ENCODE measurements around the gene STXBP6. TPM values are rescaled to one million over a fixed set of nuclear protein-coding genes. Genes with fewer than 3 reads are reported as not detected.

The STXBP6 gene
- total and polyA plus RNA-seq, 4 donors: 0.05 to 10.5 (median 2.3) TPM

DNA sequence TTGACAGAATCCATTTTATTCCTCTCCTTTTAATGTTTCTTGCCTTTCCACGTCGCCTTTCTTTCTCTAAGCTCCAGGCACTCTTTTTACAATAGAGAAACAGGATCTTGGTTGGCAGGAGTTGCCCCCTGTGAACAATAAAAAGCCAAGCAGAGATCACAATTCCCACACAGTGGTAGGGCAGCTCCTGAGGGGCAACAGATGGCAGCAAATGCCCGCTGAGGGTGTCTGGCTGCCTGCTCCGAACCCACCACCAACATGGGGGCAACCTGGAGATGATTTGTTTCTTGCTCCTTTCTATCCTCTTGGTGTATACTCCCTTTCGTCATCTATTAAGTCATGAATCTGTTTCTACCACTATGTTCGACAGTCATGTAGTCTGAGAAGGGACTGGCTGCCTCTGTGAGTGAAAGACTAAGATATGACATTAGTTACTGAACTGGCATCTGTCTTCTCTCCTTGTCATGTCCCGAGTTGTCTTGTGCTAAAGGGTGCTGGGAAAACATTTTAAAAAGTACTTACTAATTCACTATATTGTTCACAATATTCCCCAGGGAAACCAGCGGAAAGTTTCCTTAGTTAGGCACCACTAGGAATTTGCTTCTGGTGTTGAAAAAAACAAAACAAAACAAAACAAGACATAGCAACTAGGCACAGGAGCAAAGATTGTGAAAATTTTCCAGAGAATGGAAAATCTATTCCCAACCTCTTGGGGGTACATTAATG lies 170.1 kb downstream of the STXBP6 start:
- Histone ChIP-seq H3K36me3 (ENCODE audit: control insufficient read depth in 1 of 2, insufficient read depth in 2 of 2, low read length in 1 of 2) (no peaks in the 10 kb centered on the region), H3K27me3 (ENCODE audit: control insufficient read depth in 1 of 2, insufficient read depth in 2 of 2, low read length in 1 of 2) (no peaks in the 10 kb centered on the region), H3K4me3 (ENCODE audit: low read length in 2 of 2) (no peak overlapping the region), H3K27ac (ENCODE audit: low read depth in 1 of 2, low read length in 2 of 2) (no peak overlapping the region), H3K9me3 (ENCODE audit: control insufficient read depth, low read length) (no peaks in the 10 kb centered on the region), H3K4me1 (ENCODE audit: control insufficient read depth in 1 of 2, insufficient read depth in 2 of 2, low read length in 2 of 2) (no peaks in the 10 kb centered on the region)
- no peak for DNase-seq
- intact Hi-C loops (cut with DNase I): no loop called here
- 71 to 80% methylated on average over 8 of the region's 8 CpGs for WGBS, 2 donors
- ATAC-seq (ENCODE audit: low FRiP score): no peak

DNA sequence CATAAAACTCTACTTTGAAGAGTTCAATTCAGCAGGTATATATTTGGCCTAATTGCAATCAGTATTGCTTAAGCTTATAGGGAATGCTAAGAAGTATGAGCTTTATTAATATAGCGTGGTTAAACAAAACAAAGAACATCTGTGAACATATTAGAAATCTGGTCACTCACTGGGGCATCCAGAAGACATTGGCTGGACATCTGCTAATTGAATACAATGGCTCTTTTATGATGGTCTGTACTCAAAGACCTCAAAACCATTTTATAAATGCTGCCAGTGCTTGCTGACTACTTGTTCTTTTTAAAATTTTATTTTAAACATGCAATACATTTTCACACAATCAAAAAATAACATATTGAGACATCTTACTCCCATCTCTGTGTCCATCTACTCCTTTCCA lies 173.0 kb downstream of the STXBP6 start:
- ATAC-seq (ENCODE audit: low FRiP score) (no peak), DNase-seq (no peak)
- no peaks in the 10 kb centered on the region for H3K4me1 ChIP-seq (ENCODE audit: control insufficient read depth in 1 of 2, insufficient read depth in 2 of 2, low read length in 2 of 2)
- H3K4me3 ChIP-seq (ENCODE audit: low read length in 2 of 2): no peak overlapping the region
- no peak overlapping the region for H3K27ac ChIP-seq (ENCODE audit: low read depth in 1 of 2, low read length in 2 of 2)
- H3K27me3 ChIP-seq (ENCODE audit: control insufficient read depth in 1 of 2, insufficient read depth in 2 of 2, low read length in 1 of 2): no peaks in the 10 kb centered on the region
- H3K36me3 ChIP-seq (ENCODE audit: control insufficient read depth in 1 of 2, insufficient read depth in 2 of 2, low read length in 1 of 2): no peaks in the 10 kb centered on the region
- H3K9me3 ChIP-seq (ENCODE audit: control insufficient read depth, low read length): no peaks in the 10 kb centered on the region
- WGBS, 2 donors: 48 to 75% methylated on average over 1 of the region's 1 CpG
- intact Hi-C loops (cut with DNase I): no loop called here

DNA sequence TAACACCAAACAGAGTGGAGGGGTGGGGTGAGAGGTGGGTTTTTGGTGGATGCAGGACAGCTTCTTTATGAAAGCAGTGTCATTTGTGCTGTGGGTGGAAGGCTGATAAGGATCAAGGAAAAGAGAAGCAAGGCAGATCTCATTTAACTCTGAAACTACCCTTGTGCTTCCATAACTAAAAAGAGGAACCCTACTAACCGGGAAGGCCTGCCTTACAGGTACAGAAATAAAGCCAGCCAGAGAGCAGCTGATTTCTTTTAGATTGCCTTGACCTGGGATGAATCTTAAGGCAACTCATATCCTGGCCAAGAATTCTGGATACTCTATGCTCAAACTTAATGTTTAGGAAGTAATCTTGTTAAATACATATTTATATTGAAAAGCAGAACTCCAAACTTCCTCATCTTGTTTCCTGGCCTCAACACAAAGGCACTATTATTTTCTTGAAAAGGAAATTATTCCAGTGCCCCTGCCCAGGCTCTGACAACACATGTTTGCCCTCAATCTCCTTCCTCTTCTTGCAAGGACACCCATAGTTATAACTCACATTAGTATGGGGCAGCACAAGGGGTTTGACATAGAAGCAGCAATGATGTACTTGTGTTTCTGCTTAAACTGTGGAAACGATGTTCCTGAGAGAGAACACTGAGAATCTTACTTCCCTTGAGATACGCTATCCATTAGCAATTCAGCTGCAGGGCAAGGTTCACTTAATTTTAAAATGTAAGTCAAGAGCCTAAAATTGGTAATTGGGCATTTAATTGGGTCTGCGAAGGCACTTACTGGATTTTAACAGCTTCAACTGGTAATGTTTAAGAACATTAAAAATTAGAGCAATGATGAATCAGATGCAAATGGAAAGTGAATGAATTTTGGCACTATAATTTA lies 173.7 kb downstream of the STXBP6 start:
- Histone ChIP-seq H3K4me3 (ENCODE audit: low read length in 2 of 2) (no peak overlapping the region), H3K36me3 (ENCODE audit: control insufficient read depth in 1 of 2, insufficient read depth in 2 of 2, low read length in 1 of 2) (no peaks in the 10 kb centered on the region), H3K27ac (ENCODE audit: low read depth in 1 of 2, low read length in 2 of 2) (no peak overlapping the region), H3K27me3 (ENCODE audit: control insufficient read depth in 1 of 2, insufficient read depth in 2 of 2, low read length in 1 of 2) (no peaks in the 10 kb centered on the region), H3K4me1 (ENCODE audit: control insufficient read depth in 1 of 2, insufficient read depth in 2 of 2, low read length in 2 of 2) (no peaks in the 10 kb centered on the region), H3K9me3 (ENCODE audit: control insufficient read depth, low read length) (no peaks in the 10 kb centered on the region)
- no peak for DNase-seq
- ATAC-seq (ENCODE audit: low FRiP score): no peak
- intact Hi-C loops (cut with DNase I): no loop called here
- 74 to 81% methylated on average over 4 of the region's 4 CpGs for WGBS, 2 donors

DNA sequence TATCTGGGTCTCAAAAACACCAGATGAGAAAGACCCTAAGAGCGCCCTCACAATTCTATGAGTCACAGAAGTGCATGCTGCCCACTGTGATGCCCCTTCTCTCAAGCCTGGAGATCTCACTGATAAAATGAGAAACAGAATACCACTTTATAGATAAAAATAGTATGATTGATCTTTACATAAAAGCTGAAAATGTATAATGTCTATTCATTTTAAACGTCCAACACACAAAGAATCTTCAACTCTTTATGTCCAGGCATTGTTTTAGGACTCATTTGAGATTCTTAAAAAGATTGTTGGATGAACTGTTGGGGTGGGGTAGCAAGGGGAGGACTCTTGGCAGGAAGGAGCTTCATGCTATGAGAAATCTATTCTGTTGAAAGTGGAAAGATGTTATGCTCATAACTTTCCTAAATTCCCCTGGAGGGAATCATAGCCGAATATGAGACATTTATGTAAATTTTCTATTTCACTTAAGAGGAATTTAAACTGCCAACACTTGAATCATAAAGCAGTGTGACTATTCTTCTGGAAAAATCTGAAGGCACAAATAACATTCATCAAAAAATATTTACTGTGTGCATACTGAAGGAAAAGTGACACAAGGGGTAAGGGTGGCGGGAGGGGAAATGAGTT lies 174.6 kb downstream of the STXBP6 start:
- Histone ChIP-seq H3K27me3 (ENCODE audit: control insufficient read depth in 1 of 2, insufficient read depth in 2 of 2, low read length in 1 of 2) (no peaks in the 10 kb centered on the region), H3K4me3 (ENCODE audit: low read length in 2 of 2) (no peak overlapping the region), H3K27ac (ENCODE audit: low read depth in 1 of 2, low read length in 2 of 2) (no peak overlapping the region), H3K36me3 (ENCODE audit: control insufficient read depth in 1 of 2, insufficient read depth in 2 of 2, low read length in 1 of 2) (no peaks in the 10 kb centered on the region), H3K9me3 (ENCODE audit: control insufficient read depth, low read length) (no peaks in the 10 kb centered on the region), H3K4me1 (ENCODE audit: control insufficient read depth in 1 of 2, insufficient read depth in 2 of 2, low read length in 2 of 2) (no peaks in the 10 kb centered on the region)
- intact Hi-C loops (cut with DNase I): no loop called here
- WGBS, 2 donors: 79 to 84% methylated on average over 4 of the region's 4 CpGs
- DNase-seq (no peak), ATAC-seq (ENCODE audit: low FRiP score) (no peak)

DNA sequence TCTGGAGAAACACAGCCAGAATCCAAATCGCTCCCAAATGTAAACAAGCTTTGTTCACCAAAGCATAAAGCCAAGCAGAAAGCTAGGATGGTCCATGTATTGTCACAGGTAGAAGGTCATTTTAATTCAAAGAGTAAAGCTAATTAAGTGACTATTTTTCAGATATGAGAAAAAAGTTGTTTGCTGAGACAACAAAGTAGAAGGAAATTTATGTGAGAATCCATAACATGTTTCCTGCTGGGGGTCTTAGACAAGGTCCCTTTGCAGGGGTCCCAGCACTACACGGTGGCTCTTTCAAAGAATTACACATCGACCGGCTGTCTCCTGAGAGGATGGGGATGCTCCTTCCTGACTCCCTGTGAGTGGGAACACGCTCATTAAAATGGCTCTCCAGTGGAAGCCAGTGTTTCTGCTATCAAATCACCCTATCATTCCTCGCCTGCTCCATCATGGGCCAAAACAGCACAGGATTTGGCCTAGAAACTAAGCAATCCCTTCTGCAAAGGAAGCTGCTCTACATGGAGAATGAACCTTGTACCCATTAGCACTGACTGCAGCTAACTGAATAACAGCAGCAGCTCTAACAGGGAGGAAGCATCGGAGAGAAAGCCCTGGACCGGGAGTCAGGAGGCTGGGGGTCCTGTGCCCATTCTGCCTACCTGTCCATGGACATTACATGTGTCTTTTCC lies 175.3 kb downstream of the STXBP6 start:
- DNase-seq: no peak

DNA sequence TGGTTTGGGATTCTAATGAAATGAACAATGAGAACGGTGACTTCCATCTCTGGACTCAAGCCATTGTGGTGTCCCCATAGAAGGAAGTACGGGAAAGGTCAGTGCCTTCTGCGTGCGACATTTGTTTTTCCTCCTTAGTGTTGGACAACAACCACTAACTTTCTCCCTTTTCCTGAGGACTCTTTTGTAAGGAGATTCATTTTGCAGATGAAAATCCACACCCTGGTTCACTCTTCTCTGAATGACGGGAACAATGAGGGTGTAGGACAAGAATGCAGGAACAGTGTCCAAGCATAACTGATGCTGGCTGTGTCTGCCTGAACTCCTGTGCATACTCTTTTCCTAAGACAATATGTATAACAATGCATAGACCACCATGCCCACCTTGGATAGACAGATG lies 176.4 kb downstream of the STXBP6 start:
- H3K4me3 ChIP-seq (ENCODE audit: low read length in 2 of 2): no peak overlapping the region
- H3K27me3 ChIP-seq (ENCODE audit: control insufficient read depth in 1 of 2, insufficient read depth in 2 of 2, low read length in 1 of 2): no peaks in the 10 kb centered on the region
- no peaks in the 10 kb centered on the region for H3K4me1 ChIP-seq (ENCODE audit: control insufficient read depth in 1 of 2, insufficient read depth in 2 of 2, low read length in 2 of 2)
- intact Hi-C loops (cut with DNase I): no loop called here
- no peak overlapping the region for H3K27ac ChIP-seq (ENCODE audit: low read depth in 1 of 2, low read length in 2 of 2)
- 74 to 76% methylated on average over 5 of the region's 5 CpGs for WGBS, 2 donors
- ATAC-seq (ENCODE audit: low FRiP score) (no peak), DNase-seq (no peak)
- H3K36me3 ChIP-seq (ENCODE audit: control insufficient read depth in 1 of 2, insufficient read depth in 2 of 2, low read length in 1 of 2): no peaks in the 10 kb centered on the region
- H3K9me3 ChIP-seq (ENCODE audit: control insufficient read depth, low read length): no peaks in the 10 kb centered on the region

More for the DNA sequence above, 175.3 kb downstream of the STXBP6 start:
- WGBS, 2 donors: 82 to 89% methylated on average over 8 of the region's 8 CpGs
- Histone ChIP-seq H3K4me1 (ENCODE audit: control insufficient read depth in 1 of 2, insufficient read depth in 2 of 2, low read length in 2 of 2) (no peaks in the 10 kb centered on the region), H3K36me3 (ENCODE audit: control insufficient read depth in 1 of 2, insufficient read depth in 2 of 2, low read length in 1 of 2) (no peaks in the 10 kb centered on the region), H3K9me3 (ENCODE audit: control insufficient read depth, low read length) (no peaks in the 10 kb centered on the region), H3K4me3 (ENCODE audit: low read length in 2 of 2) (no peak overlapping the region), H3K27me3 (ENCODE audit: control insufficient read depth in 1 of 2, insufficient read depth in 2 of 2, low read length in 1 of 2) (no peaks in the 10 kb centered on the region), H3K27ac (ENCODE audit: low read depth in 1 of 2, low read length in 2 of 2) (no peak overlapping the region)
- intact Hi-C loops (cut with DNase I): no loop called here
- no peak for ATAC-seq (ENCODE audit: low FRiP score)

DNA sequence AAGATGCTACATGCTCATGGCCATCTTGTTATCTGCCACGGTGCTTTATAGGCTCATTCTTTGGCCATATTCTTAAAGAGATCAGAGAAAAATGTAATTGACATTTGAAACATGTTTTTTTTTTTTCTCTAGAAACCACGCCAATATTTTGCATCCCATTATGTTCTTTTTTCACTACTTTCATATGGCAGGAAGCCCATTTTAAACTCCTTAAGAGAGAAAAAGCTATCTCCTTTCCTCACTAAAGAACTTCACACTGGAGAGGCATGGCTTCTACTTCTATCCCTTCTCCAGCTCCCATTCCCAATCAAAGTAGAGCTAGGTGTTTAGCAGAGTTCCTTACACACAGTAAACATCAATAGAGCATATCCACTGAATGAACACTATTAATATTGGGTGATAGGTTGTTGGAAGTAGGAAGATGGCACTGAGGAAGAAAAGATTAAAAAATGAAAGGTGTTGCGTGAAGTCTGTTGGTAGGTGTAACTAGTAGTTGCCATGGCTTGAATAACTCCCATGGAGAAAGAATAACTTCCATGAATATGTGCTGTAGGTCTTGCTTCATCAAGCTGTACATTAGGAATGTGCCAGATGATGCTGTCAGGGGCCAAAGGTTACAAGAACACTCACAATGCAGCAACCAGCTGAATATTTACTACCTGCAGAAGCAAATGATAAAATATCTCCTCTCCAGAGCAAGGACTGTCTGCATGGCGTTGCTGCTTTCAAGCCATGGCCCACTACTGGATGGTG lies 178.8 kb downstream of the STXBP6 start:
- no peaks in the 10 kb centered on the region for H3K4me1 ChIP-seq (ENCODE audit: control insufficient read depth in 1 of 2, insufficient read depth in 2 of 2, low read length in 2 of 2)
- intact Hi-C loops (cut with DNase I): no loop called here
- DNase-seq: no peak
- H3K36me3 ChIP-seq (ENCODE audit: control insufficient read depth in 1 of 2, insufficient read depth in 2 of 2, low read length in 1 of 2): no peaks in the 10 kb centered on the region
- 82 to 87% methylated on average over 4 of the region's 4 CpGs for WGBS, 2 donors
- H3K4me3 ChIP-seq (ENCODE audit: low read length in 2 of 2): no peak overlapping the region
- no peaks in the 10 kb centered on the region for H3K9me3 ChIP-seq (ENCODE audit: control insufficient read depth, low read length)
- no peak for ATAC-seq (ENCODE audit: low FRiP score)
- H3K27ac ChIP-seq (ENCODE audit: low read depth in 1 of 2, low read length in 2 of 2): no peak overlapping the region
- no peaks in the 10 kb centered on the region for H3K27me3 ChIP-seq (ENCODE audit: control insufficient read depth in 1 of 2, insufficient read depth in 2 of 2, low read length in 1 of 2)

DNA sequence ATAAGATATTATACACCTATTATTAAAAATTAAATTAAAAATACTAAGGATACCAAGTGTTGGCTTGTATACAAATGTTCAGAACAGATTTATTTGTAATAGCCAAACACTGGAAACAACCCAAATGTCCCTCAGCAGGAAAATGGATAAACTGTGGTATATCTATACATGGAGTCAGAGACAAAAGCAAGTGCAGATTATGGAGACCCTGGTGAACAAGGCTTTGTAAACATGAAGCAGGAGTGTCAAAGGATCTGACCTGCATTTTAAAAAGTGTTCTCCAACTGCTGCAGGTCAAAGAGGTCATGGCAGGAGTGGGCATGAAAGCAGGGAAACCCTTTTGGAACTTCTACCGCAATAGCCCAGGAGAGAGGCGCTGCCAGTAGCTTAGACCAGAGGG lies 181.6 kb downstream of the STXBP6 start:
- H3K27ac ChIP-seq (ENCODE audit: low read depth in 1 of 2, low read length in 2 of 2): no peak overlapping the region
- H3K9me3 ChIP-seq (ENCODE audit: control insufficient read depth, low read length): no peaks in the 10 kb centered on the region
- no peak overlapping the region for H3K4me3 ChIP-seq (ENCODE audit: low read length in 2 of 2)
- DNase-seq (no peak), ATAC-seq (ENCODE audit: low FRiP score) (no peak)
- intact Hi-C loops (cut with DNase I): no loop called here
- 98 to 100% methylated on average over 2 of the region's 2 CpGs for WGBS, 2 donors
- no peaks in the 10 kb centered on the region for H3K27me3 ChIP-seq (ENCODE audit: control insufficient read depth in 1 of 2, insufficient read depth in 2 of 2, low read length in 1 of 2)
- no peaks in the 10 kb centered on the region for H3K4me1 ChIP-seq (ENCODE audit: control insufficient read depth in 1 of 2, insufficient read depth in 2 of 2, low read length in 2 of 2)
- H3K36me3 ChIP-seq (ENCODE audit: control insufficient read depth in 1 of 2, insufficient read depth in 2 of 2, low read length in 1 of 2): no peaks in the 10 kb centered on the region
